ENCODE data around the gene TMPRSS3. TPM values are rescaled to one million over a fixed set of nuclear protein-coding genes. Genes with fewer than 3 reads are reported as not detected.
"Not testable (repeated sequence)": the region's sequence is repeated elsewhere in the genome, so short reads cannot be mapped to it uniquely, and the experiment has no call there.

The TMPRSS3 gene
- polyA plus RNA-seq, 4 donors = 0.29 to 2.5 (median 2.0) TPM

GRCh38 chr21:42409366-42409765, 13.5 kb upstream of the TMPRSS3 start:
- no peak for DNase-seq (ENCODE audit: low read depth in 4 of 4, low spot score in 3 of 4)

DNA sequence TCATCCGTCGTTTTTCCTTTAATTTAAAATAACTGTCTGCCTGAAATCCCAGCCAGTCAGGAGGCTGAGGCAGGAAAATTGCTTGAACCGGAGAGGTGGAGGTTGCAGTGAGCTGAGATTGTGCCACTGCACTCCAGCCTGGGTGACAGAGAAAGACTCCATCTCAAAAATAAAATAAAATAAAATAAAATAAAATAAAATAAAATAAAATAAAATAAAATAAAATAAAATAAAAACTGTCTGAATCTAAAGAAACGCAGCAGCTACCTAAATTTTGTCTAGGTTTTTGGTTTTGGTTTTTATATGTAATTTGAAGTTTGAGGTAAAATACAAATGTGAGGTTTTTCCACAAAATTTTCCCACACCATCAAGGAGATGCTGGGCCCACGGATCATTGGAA, 12.9 kb upstream of the TMPRSS3 start:
- DNase-seq (ENCODE audit: low read depth in 4 of 4, low spot score in 3 of 4) = not testable (repeated sequence)

GRCh38 chr21:42407476-42407875, 11.6 kb upstream of the TMPRSS3 start:
- DNase-seq (ENCODE audit: low read depth in 4 of 4, low spot score in 3 of 4) = no peak

DNA sequence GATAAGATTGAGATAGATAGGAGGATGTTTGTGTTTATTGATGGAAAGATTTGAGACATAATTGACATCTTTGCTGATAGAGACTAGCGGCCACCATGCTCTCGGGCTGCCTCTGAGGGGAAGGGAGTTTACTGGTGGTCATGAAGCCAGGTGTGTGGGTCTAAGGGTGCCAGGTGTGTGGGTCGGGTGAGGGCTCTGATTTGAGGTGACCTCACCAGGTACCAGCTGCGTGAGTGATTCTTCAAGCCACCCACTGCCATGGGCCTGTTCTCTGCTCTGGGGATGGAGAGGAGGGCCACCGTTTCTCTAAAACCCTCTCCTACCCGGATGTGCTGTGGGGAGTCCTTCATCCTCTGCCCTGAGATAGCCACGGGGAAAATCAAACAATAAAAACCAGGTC, 11.0 kb upstream of the TMPRSS3 start:
- no peak for DNase-seq (ENCODE audit: low read depth in 4 of 4, low spot score in 3 of 4)

DNA sequence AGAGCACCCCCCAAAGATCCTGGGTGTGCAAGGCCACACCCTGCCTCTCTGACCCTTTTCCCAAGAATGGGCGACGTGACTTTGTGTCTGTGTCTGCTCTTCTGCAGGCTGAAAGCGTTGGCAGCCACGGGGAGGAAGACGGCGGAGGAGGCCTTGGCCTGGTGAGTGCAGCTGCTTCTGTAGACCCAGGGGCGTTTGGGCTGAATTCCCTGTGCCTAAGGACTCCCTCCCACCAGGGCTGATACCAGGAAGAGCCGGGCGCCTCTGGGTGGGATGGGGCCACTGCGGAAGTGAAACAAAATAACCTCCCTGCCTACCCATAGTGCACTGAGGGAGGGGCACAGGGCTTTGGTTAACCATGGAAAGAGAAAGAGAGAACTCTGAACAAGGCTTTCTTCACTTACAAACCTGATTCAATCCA, 10.4 kb upstream of the TMPRSS3 start:
- no peak for DNase-seq (ENCODE audit: low read depth in 4 of 4, low spot score in 3 of 4)

GRCh38 chr21:42405064-42406013, 9.5 kb upstream of the TMPRSS3 start:
- DNase-seq (ENCODE audit: low read depth in 4 of 4, low spot score in 3 of 4) = no peak

DNA sequence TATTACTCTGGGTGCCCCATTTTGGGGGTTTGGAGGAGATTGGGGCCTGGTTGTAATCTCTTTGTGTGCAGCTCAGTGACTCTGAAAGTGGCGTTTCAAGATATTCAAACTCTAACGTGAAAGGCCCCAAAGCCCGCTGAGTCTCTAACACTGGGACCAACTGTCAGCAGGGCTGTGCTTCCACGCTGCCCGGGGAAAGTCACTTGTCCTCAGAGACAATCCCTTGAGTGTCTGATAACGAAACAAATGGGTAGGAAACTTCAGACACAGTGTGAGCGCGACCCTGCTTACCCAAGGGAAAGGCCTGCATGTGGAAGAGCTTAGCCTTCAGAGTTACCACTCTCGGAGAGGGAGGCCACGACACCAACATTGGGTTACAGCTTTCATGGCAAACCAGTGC, 8.7 kb upstream of the TMPRSS3 start:
- DNase-seq (ENCODE audit: low read depth in 4 of 4, low spot score in 3 of 4) = no peak

- DNase-seq (ENCODE audit: low read depth in 4 of 4, low spot score in 3 of 4) = no peak
Measured at GRCh38 chr21:42403611-42404231, 7.9 kb upstream of the TMPRSS3 start, which contains the start of gene UBASH3A. Gene UBASH3A (plus strand): TSS chr21:42403902. CDS start chr21:42403946, 44 bp downstream.

- DNase-seq (ENCODE audit: low read depth in 4 of 4, low spot score in 3 of 4) = no peak
Measured at GRCh38 chr21:42401820-42402251, 6.0 kb upstream of the TMPRSS3 start.

GRCh38 chr21:42401154-42401553, 5.3 kb upstream of the TMPRSS3 start:
- no peak for DNase-seq (ENCODE audit: low read depth in 4 of 4, low spot score in 3 of 4)

GRCh38 chr21:42400525-42400924, 4.7 kb upstream of the TMPRSS3 start:
- DNase-seq (ENCODE audit: low read depth in 4 of 4, low spot score in 3 of 4) = no peak

- no peak for DNase-seq (ENCODE audit: low read depth in 4 of 4, low spot score in 3 of 4)
Measured at GRCh38 chr21:42398436-42399028, 2.7 kb upstream of the TMPRSS3 start.

- no peak for DNase-seq (ENCODE audit: low read depth in 4 of 4, low spot score in 3 of 4)
Measured at GRCh38 chr21:42397746-42398394, 2.0 kb upstream of the TMPRSS3 start.

GRCh38 chr21:42396799-42397745, 1.2 kb upstream of the TMPRSS3 start:
- no peak for DNase-seq (ENCODE audit: low read depth in 4 of 4, low spot score in 3 of 4)

DNA sequence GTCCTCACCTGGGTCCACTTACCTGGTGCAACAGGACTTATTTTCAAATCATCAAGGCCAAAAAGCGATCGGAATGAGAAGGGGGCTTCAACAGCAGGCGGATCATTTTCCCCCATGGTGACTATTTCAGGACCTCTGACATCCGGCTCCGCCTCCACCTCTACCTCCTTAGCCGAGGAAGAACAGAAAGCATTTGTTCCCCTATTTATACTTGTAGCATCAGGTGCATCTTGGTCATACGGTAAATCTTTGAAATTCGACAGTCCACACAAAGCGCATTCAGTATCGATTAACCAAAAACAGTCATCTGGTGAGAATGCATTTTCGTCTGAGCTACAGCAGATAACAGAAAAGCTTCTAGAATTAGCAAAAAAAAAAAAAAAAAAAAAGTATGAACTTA, 550 bp downstream of the TMPRSS3 start:
- no peak for DNase-seq (ENCODE audit: low read depth in 4 of 4, low spot score in 3 of 4)

- no peak for DNase-seq (ENCODE audit: low read depth in 4 of 4, low spot score in 3 of 4)
Measured at GRCh38 chr21:42393443-42393950, 2.4 kb downstream of the TMPRSS3 start.

GRCh38 chr21:42392731-42393442, 3.0 kb downstream of the TMPRSS3 start:
- DNase-seq (ENCODE audit: low read depth in 4 of 4, low spot score in 3 of 4) = no peak

DNA sequence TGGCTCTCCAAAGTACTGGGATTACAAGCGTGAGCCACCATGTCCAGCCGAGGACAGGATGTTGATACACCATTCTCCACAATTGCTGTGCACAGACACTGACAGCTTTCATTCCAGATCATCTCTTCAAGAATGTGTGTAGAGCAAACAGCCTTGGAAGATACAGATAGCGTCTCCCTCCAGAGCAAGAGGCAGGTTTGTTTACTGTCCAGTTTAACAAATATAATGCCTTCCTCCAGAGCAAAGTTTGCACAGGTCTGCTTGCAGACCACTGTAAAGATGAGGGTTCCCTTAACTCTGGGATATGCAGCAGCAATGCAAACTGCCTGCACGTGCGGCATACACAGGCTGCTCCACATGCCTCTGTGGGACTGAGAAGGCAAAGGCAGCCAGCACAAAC, 4.6 kb downstream of the TMPRSS3 start:
- no peak for DNase-seq (ENCODE audit: low read depth in 4 of 4, low spot score in 3 of 4)

- no peak for DNase-seq (ENCODE audit: low read depth in 4 of 4, low spot score in 3 of 4)
Measured at GRCh38 chr21:42390696-42391095, 5.2 kb downstream of the TMPRSS3 start.

Measured in left renal pelvis (tissue), 4 donors.